SHP77 treated with DMSO at 0.1 percent for 48 hours (cell line): ENCODE results near the gene GPRASP2.

Experiments used
- DNase-seq: peaks from one replicate; lab custom pipeline; 2025; lab: John Stamatoyannopoulos, UW

GPRASP2 gene

GRCh38 chrX:102745513-102745856 is 33.2 kb downstream of the GPRASP2 start:
- no peak for DNase-seq

GRCh38 chrX:102745857-102746584 is 33.8 kb downstream of the GPRASP2 start:
- DNase-seq: no peak

- no peak for DNase-seq
Observed at GRCh38 chrX:102765217-102765616, 53.0 kb downstream of the GPRASP2 start.

GRCh38 chrX:102765809-102766208 is 53.6 kb downstream of the GPRASP2 start:
- no peak for DNase-seq

GRCh38 chrX:102767287-102767686 is 55.0 kb downstream of the GPRASP2 start:
- DNase-seq: no peak
